HUES64 (cell line): Measurements from ENCODE around the gene PSAT1.

Experiments
- H3K27ac ChIP-seq: 2 replicates; pipeline ENCODE4 v1.7.0; 2013; ENCODE audit warnings: low read depth, low read length, inconsistent platforms
- H3K27me3 ChIP-seq: 2 replicates; pipeline ENCODE4 v1.6.1; 2013; ENCODE audit warnings: mild to moderate bottlenecking, low read length; ENCODE audit not compliant: insufficient read depth
- H3K36me3 ChIP-seq: 2 replicates; pipeline ENCODE4 v1.6.1; 2013; ENCODE audit warnings: mild to moderate bottlenecking, low read length; ENCODE audit not compliant: insufficient read depth
- H3K4me1 ChIP-seq: 2 replicates; pipeline ENCODE4 v1.6.1; 2013; ENCODE audit warnings: mild to moderate bottlenecking, low read length, moderate library complexity; ENCODE audit not compliant: insufficient read depth
- H3K4me3 ChIP-seq: 2 replicates; pipeline ENCODE4 v1.5.1; 2013; ENCODE audit warnings: mild to moderate bottlenecking, low read length, moderate library complexity
- H3K9ac ChIP-seq: 2 replicates; pipeline ENCODE4 v1.6.1; 2013; ENCODE audit warnings: mild to moderate bottlenecking, low read depth, low read length
- H3K9me3 ChIP-seq: 2 replicates; pipeline ENCODE4 v1.6.1; 2013; ENCODE audit warnings: low read depth, low read length; ENCODE audit not compliant: insufficient read depth
- WGBS: fragments of 150-250, 120-280 bp; methylation state at CpG from one replicate; pipeline ENCODE4 v1.1.7; 2013; ENCODE audit warnings: missing lambda C conversion rate; 5-methylcytosine and 5-hydroxymethylcytosine counted together

Gene PSAT1

DNA sequence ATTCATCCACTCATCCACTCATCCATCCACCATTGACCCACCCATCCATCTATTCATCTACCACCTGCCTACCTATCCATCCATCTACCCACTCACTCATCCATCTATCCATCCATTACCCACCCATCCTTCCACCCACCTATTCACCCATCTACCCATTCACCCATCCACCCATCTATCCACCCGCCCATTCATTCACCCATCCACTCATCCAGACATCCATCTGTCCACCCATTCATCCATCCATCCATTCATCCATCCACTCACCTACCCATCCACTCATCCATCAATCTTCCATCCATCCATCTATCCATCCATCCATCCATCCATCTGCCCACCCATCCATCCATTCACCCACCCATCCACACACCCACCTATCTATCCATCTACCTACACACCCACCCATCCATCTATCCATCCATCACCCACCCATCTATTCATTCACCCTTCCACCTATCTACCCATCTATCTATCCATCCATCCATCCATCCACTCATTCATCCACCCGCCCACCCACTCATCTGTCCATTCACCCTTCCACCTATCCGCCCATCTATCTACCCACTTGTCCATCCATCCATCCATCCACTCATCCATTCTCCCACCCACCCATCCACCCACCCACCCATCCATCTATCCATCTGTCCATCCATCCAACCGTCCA is 23.2 kb downstream of the PSAT1 start:
- WGBS = 91% methylated on average over 4 of the region's 4 CpGs
- H3K36me3 ChIP-seq = peaks cover 100% of the 10 kb centered on the region

DNA sequence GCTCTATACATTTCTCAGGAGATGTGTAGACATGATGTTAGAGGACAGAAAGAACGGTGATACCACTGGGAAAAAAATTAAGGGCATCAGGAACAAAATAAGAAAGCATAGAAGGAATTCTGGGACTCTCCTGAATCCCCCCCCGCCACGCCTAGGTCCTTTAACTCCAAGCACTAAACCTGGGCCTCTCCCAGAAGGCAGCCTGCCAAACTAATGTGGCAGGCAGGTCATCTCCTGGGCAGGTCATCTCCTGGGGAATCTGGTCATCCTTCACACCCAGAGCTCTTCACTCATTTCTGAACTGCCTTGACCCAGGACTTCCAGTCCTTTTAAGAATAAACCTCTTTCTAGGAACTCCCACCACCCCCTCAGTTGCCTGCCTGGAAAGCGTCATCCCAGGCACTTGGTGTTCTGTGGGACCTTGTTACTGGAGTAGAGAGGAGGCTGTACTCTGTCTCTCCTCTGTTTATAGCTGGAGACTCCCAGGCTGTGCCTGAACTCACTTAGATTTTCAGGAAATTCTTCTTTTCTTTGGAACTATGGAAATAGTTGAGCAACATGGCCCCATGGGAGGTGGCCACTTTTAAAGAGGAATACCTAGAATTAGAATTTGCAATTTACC is 24.1 kb downstream of the PSAT1 start:
- H3K9me3 ChIP-seq = 0 out of 2 replicates have a peak, but pooled peaks cover 5% of the 10 kb centered on the region
- H3K27me3 ChIP-seq = no peaks in the 10 kb centered on the region
- WGBS = 93% methylated on average over 4 of the region's 4 CpGs
- H3K9ac ChIP-seq = no peak overlapping the region
- no peaks in the 10 kb centered on the region for H3K4me1 ChIP-seq
- peaks cover 100% of the 10 kb centered on the region for H3K36me3 ChIP-seq
- H3K27ac ChIP-seq = no peak overlapping the region
- H3K4me3 ChIP-seq = no peak overlapping the region

More for the DNA sequence above, 23.2 kb downstream of the PSAT1 start:
- Histone ChIP-seq H3K9ac (no peak overlapping the region), H3K4me3 (no peak overlapping the region), H3K27me3 (no peaks in the 10 kb centered on the region), H3K4me1 (no peaks in the 10 kb centered on the region), H3K27ac (no peak overlapping the region), H3K9me3 (no peaks in the 10 kb centered on the region)

DNA sequence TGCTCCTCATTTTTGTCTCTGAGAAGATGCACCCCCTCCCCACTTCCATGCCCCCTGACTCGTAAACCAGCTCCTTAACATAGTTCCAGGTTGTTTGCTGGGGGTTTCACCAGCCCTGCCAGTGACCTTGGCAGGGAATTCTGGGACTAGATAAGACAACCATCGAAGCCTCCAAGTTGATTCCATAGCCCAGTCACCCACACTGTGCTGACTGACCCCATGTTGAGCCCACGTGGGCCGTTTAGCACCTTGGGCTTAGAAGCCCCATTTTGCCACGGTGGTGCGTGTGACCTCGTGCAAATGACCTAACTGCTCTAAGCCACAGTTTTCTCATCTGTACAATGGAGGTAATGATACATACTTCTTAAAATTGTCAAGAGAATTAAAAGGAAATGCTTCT is 24.6 kb downstream of the PSAT1 start:
- H3K27me3 ChIP-seq = no peaks in the 10 kb centered on the region
- no peaks in the 10 kb centered on the region for H3K4me1 ChIP-seq
- peaks cover 100% of the 10 kb centered on the region for H3K36me3 ChIP-seq
- 95% methylated on average over 7 of the region's 7 CpGs for WGBS
- H3K27ac ChIP-seq = no peak overlapping the region
- H3K9ac ChIP-seq = no peak overlapping the region
- no peak overlapping the region for H3K4me3 ChIP-seq
- H3K9me3 ChIP-seq = 0 out of 2 replicates have a peak, but pooled peaks cover 8% of the 10 kb centered on the region

DNA sequence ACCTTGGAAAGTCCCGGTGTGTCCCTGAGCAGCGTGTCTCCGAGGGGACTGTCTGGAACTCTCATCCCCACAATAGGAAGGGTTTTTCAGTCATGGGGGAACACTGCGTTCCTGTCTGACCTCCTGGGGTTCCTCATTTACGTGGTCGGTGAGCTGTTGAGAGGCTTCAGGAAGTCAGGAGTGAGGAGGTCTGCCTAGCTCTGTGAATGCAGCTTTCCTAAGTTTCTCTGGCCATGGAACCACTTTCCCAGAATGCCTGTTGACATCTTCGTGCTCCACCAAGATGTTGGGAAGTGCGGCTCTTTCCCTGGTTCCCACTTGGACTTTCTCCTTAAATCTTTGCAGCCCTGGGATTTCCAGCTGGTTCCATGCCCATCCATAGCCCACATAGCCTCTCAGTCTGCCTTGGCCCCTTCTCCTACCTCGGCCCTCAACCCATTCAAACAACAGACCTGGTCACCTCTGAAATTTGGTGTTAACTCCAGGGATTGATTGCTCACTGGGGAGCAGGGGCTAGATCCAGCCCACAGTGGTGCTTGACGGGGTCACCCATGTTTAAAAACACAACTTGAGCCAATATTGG is 27.2 kb downstream of the PSAT1 start:
- Histone ChIP-seq H3K4me1 (no peaks in the 10 kb centered on the region), H3K36me3 (peaks cover 98% of the 10 kb centered on the region), H3K27me3 (no peaks in the 10 kb centered on the region), H3K9ac (no peak overlapping the region), H3K27ac (no peak overlapping the region), H3K4me3 (no peak overlapping the region), H3K9me3 (0 out of 2 replicates have a peak, but pooled peaks cover 10% of the 10 kb centered on the region)
- WGBS = 89% methylated on average over 10 of the region's 10 CpGs

DNA sequence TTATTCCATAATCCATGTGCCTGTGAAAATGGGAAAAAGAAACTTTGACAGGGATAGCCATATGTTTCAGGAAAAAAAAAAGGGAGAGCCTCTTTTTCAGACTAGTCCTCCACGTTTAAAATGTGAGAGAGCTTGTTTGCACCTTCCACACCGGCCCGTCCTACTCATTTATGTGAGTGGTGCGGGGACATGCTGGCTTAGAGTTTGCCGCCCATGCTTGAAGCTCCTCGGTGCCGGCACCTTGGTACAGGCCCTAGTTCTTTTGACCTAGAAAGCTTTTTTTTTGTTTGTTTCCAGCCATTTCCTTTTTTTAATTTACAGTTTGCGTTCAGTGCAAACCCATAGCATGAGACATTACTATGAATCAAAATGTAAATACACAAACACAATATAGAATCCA is 27.8 kb downstream of the PSAT1 start:
- Histone ChIP-seq H3K9ac (no peak overlapping the region), H3K27ac (no peak overlapping the region)
- WGBS = 96% methylated on average over 8 of the region's 8 CpGs

DNA sequence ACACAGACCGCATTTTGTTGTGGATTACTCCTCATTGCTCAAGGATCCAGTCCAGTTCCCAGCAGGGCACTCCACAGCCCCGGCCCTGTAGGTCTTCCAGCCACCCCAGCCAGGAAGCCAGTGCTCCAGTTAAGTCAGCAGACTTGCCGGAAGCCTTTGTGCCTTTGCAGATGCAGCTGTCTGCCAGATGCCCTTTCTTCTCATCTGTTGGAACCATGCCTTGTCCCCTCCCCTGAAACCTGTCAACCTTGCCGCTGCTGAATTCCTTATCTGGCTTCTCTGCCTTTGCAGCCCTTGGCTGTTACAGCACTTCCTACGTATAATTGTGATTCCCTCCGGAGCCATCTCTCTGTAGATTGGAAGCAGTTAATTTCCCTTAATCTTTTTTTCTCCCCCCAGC is 28.4 kb downstream of the PSAT1 start:
- WGBS = 84% methylated on average over 6 of the region's 6 CpGs
- Histone ChIP-seq H3K9ac (no peak overlapping the region), H3K4me3 (no peak overlapping the region), H3K9me3 (0 out of 2 replicates have a peak, but pooled peaks cover 10% of the 10 kb centered on the region), H3K4me1 (no peaks in the 10 kb centered on the region), H3K27me3 (no peaks in the 10 kb centered on the region), H3K27ac (0 out of 2 replicates have a peak overlapping the region, but pooled peaks have one; percentile 1), H3K36me3 (peaks cover 97% of the 10 kb centered on the region)

More for the DNA sequence above, 27.8 kb downstream of the PSAT1 start:
- no peaks in the 10 kb centered on the region for H3K4me1 ChIP-seq
- 0 out of 2 replicates have a peak, but pooled peaks cover 10% of the 10 kb centered on the region for H3K9me3 ChIP-seq
- H3K4me3 ChIP-seq = no peak overlapping the region
- H3K36me3 ChIP-seq = peaks cover 98% of the 10 kb centered on the region
- H3K27me3 ChIP-seq = no peaks in the 10 kb centered on the region

DNA sequence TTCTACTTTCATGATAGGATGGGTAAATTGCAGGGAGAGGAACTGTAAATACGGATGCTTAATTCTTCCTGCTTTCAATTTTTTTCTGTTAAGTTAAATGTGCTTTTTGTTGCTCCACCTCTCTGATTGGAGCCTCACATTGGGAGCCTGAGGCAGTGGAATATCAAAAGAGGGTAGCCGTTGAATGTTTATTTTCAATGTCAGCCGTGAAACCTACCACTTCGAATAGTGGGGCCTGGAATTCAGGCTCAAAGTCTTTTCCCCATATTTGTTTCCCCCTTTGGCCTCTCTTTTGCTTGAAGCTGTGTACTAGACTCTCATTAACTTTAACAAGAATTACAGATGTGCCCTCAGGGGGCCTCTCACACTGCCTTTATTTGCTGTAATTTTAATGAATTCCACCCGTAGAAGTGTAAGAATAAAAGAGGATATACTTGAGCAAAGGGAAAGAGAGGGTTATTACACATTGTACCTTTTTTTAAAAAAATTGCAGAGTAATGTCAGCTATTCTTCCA is 29.0 kb downstream of the PSAT1 start:
- Histone ChIP-seq H3K4me3 (no peak overlapping the region), H3K9ac (no peak overlapping the region)

DNA sequence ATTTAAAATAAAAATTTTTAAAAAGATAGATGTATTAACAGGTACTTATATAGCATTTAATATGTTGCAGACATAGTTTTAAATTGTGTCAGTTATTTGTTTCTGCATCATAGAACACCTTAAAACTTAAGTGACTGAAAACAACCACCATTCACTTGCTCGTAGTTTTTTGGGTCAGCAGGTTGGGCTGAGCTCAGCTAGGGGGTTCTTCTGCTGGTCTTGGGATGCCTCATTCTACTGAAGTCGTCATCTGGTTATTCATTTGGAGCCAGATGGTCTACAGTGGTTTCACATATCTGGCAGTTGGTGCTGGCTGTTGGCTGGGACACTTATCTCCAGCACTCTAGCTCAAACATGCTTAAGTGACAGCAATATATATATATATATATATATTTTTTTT is 29.6 kb downstream of the PSAT1 start:
- Histone ChIP-seq H3K27me3 (no peaks in the 10 kb centered on the region), H3K9ac (no peak overlapping the region), H3K9me3 (0 out of 2 replicates have a peak, but pooled peaks cover 10% of the 10 kb centered on the region), H3K4me1 (no peaks in the 10 kb centered on the region), H3K4me3 (no peak overlapping the region), H3K27ac (no peak overlapping the region), H3K36me3 (peaks cover 90% of the 10 kb centered on the region)
- 100% methylated on average over 2 of the region's 2 CpGs for WGBS

More for the DNA sequence above, 29.0 kb downstream of the PSAT1 start:
- no peak overlapping the region for H3K27ac ChIP-seq
- H3K4me1 ChIP-seq = no peaks in the 10 kb centered on the region
- 93% methylated on average over 5 of the region's 5 CpGs for WGBS
- H3K36me3 ChIP-seq = peaks cover 92% of the 10 kb centered on the region
- H3K27me3 ChIP-seq = no peaks in the 10 kb centered on the region
- H3K9me3 ChIP-seq = 0 out of 2 replicates have a peak, but pooled peaks cover 10% of the 10 kb centered on the region

DNA sequence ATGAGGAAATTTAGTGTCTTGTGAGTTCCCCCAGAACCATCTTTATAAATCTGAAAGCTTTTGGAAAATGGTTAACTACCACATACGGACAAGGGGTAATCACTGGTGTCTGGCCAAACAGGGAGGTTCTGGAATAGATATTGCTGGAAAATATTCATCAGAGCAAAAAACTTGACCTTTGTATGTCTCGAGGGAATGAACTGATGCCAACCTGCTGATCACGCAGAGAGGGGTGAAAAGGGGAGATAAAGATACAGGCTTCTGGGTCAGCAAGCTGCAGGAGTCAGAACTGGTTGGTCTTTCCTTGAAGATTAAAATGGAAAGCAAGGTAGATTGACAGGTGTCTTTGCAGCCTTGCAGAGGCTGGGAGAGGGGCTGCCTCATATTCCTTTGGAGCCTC is 35.5 kb downstream of the PSAT1 start:
- Histone ChIP-seq H3K4me3 (no peak overlapping the region), H3K4me1 (no peaks in the 10 kb centered on the region), H3K27ac (no peak overlapping the region), H3K9ac (no peak overlapping the region), H3K36me3 (peaks cover 50% of the 10 kb centered on the region), H3K27me3 (no peaks in the 10 kb centered on the region), H3K9me3 (peaks cover 10% of the 10 kb centered on the region; the same call in 1 of the 2 replicates)
- 94% methylated on average over 3 of the region's 3 CpGs for WGBS

DNA sequence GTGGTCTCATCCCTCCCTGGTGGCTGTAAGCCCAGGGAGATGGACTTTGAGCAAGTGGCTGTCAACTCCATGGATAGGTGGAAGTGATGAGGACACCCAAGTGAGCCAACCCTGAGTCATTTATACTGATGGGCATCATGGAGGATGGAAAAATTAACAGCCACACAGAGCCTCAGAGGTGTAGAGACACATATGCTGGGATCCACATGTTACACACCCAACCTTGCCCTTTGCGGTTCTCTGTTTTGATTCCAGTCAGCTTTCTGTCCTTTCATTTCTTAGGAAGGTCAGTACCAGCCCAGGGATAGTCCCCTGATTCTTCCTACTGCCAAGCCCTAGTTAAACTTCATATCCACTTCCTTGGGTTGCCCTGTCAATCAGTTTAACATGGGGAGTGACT is 51.9 kb downstream of the PSAT1 start:
- Histone ChIP-seq H3K36me3 (no peaks in the 10 kb centered on the region), H3K27ac (no peak overlapping the region), H3K9me3 (no peaks in the 10 kb centered on the region), H3K27me3 (no peaks in the 10 kb centered on the region), H3K4me3 (no peak overlapping the region), H3K9ac (no peak overlapping the region), H3K4me1 (no peaks in the 10 kb centered on the region)
- 97% methylated on average over 1 of the region's 1 CpG for WGBS

DNA sequence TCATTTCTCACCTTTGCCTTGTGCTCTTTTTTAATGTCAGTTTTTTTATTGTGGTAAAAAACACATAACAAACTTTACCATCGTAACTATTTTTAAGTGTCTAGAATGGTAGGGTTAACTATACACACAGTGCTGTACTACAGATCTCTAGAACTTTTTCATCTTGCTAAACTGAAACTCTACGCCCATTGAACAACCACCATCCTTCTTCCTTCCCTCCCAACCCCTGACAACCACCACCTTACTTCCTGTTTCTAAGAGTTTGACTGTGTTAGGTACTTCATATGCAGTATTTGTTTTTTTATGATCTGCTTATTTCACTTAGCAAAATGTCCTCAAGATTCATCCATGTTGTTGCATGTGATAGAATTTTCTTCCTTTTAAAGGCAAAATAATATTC is 54.9 kb downstream of the PSAT1 start:
- WGBS = 90% methylated on average over 1 of the region's 2 CpGs

More for the DNA sequence above, 54.9 kb downstream of the PSAT1 start:
- H3K36me3 ChIP-seq = no peaks in the 10 kb centered on the region
- no peaks in the 10 kb centered on the region for H3K4me1 ChIP-seq
- H3K4me3 ChIP-seq = no peak overlapping the region
- no peak overlapping the region for H3K27ac ChIP-seq
- H3K27me3 ChIP-seq = no peaks in the 10 kb centered on the region
- no peaks in the 10 kb centered on the region for H3K9me3 ChIP-seq
- no peak overlapping the region for H3K9ac ChIP-seq
